Activated B cell treated with CpG ODN at 0.5 μM for 24 hours (primary cell): ENCODE results near the gene DUOX2. TPM values are rescaled to one million over a fixed set of nuclear protein-coding genes. Genes with fewer than 3 reads are reported as not detected.
"Not testable (repeated sequence)": the region's sequence is repeated elsewhere in the genome, so short reads cannot be mapped to it uniquely, and the experiment has no call there.

Source experiments
- ATAC-seq: fragments of 200-7000 bp; cut with Tn5 transposase; one replicate; pipeline ENCODE4 v1.10.0; 2021; ENCODE audit warnings: low read depth, mild to moderate bottlenecking, moderate library complexity
- CTCF ChIA-PET: fragments of 350-600 bp; sonication (Branson Sonifier 250); formaldehyde crosslinking; loops from one replicate; lab custom pipeline; 2021; ENCODE audit warnings: antibody characterized with exemption; lab: Charles Lee
- POLR2A ChIA-PET: fragments of 350-600 bp; sonication (Branson Sonifier 250); formaldehyde crosslinking; loops from one replicate; lab custom pipeline; 2021; ENCODE audit warnings: antibody characterized with exemption; lab: Charles Lee
- DNase-seq: peaks from one replicate; pipeline ENCODE4 v3.0.0; 2022
- H3K27ac Mint-ChIP-seq: one replicate; pipeline ENCODE4 v1.8.0; 2020; ENCODE audit warnings: mixed read lengths
- H3K27me3 Mint-ChIP-seq: one replicate; pipeline ENCODE4 v1.8.0; 2021; ENCODE audit warnings: mixed read lengths
- H3K36me3 Mint-ChIP-seq: one replicate; pipeline ENCODE4 v1.8.0; 2021; ENCODE audit warnings: low read depth, mixed read lengths
- H3K4me1 Mint-ChIP-seq: one replicate; pipeline ENCODE4 v1.8.0; 2021; ENCODE audit warnings: mixed read lengths
- H3K4me3 Mint-ChIP-seq: one replicate; pipeline ENCODE4 v1.8.0; 2020; ENCODE audit warnings: mild to moderate bottlenecking, mixed read lengths
- H3K9me3 Mint-ChIP-seq: one replicate; pipeline ENCODE4 v1.8.0; 2020; ENCODE audit warnings: mixed read lengths
- CTCF ChIP-seq: fragments of 200-600 bp; IDR thresholded peaks from one replicate; pipeline ENCODE4 v1.8.0; 2022; ENCODE audit warnings: antibody characterized with exemption, mild to moderate bottlenecking
- intact Hi-C: fragments of 100-400 bp; cut with micrococcal nuclease; formaldehyde crosslinking; loops from one replicate; pipeline ENCODE4 v1.15.1; 2024
- total RNA-seq: library from RNA; stranded (reverse); gene quantifications from 2 replicates; pipeline ENCODE4 v1.2.3, GENCODE V29; 2022

DUOX2 gene
- total RNA-seq, 1 donor from 2014 or later: not detected

DNA sequence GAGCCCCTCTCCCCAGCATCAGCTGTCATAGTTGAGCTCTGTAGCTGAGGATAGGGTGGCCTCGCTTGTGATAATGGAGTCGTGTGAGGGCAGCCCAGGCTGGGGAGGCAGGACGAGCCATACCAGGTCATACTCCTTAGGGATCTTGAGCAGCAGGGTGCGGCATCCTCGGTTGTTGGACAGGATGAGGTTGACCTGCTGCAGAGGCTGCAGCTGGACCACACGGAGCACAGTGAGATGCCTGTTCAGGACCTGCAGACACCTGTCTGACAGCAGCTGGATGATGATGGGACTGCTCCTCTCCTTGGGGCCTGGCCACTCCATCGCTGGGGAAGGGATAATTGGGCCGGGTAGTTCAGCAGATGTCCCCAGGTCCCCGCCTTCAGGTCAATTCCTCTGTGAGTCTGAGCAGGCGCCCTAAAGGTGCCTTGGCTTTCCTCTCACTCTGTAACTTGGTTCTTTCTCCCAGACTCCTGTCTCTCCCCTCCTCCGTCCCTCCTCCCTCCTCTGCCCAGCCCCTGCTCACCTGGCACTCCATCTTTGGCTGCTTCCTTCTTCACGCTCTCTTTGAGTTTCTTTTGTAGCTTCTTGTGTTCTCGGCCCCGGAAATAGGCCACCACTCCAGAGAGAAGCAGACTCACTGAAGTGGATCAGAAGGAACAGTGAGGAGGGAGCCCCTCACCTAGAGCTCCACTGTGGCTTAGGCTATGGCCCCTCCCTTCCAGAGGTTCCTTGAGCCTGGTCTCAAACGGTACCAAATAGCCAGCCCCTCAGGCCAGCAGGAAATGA lies 7.8 kb downstream of the DUOX2 start:
- ChIA-PET POLR2A (no interaction called here), CTCF (interaction anchor here (0.6 to 1.1 kb wide), 2 partner anchors 12 to 32 kb away, joined by 3 to 4 read pairs; no protein-coding TSS in a partner anchor)
- intact Hi-C loops: no loop called here
- Mint-ChIP-seq H3K36me3 (no peaks in the 10 kb centered on the region), H3K9me3 (no peaks in the 10 kb centered on the region), H3K4me1 (peaks cover 2% of the 10 kb centered on the region), H3K4me3 (no peak overlapping the region), H3K27ac (no peak overlapping the region), H3K27me3 (peaks cover 43% of the 10 kb centered on the region)
- DNase-seq (no peak), ATAC-seq (no peak)
- TF ChIP-seq CTCF: no peak

DNA sequence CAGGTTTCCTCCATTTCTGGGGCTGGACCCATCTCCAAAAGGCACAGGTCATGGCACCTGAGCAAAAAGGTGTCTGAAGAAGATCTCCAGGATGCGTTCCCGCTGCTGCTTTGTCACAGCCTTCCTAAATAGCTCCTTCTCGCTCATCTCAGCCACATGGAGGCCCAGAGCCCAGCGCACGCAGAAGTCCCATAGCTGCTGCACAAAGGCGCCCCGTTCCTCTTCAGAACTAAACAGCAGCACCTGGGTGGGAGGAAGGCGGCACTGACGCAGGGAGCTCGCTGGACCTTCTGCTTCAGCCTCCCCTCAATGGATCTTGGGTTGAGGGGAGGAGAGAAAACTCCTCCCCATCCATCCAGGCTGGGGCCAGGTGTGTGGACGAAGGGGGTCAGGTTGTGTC lies 8.4 kb downstream of the DUOX2 start:
- no peak overlapping the region for H3K27ac Mint-ChIP-seq
- ATAC-seq (no peak), DNase-seq (no peak)
- no peaks in the 10 kb centered on the region for H3K36me3 Mint-ChIP-seq
- H3K9me3 Mint-ChIP-seq: no peaks in the 10 kb centered on the region
- ChIA-PET POLR2A (no interaction called here), CTCF (interaction anchor here (0.6 to 1.1 kb wide), 3 partner anchors 12 to 33 kb away, joined by 3 to 4 read pairs (median 3); no protein-coding TSS in a partner anchor)
- H3K4me3 Mint-ChIP-seq: no peak overlapping the region
- H3K27me3 Mint-ChIP-seq: peaks cover 42% of the 10 kb centered on the region
- TF ChIP-seq CTCF: no peak
- peaks cover 1% of the 10 kb centered on the region for H3K4me1 Mint-ChIP-seq
- intact Hi-C loops: no loop called here

DNA sequence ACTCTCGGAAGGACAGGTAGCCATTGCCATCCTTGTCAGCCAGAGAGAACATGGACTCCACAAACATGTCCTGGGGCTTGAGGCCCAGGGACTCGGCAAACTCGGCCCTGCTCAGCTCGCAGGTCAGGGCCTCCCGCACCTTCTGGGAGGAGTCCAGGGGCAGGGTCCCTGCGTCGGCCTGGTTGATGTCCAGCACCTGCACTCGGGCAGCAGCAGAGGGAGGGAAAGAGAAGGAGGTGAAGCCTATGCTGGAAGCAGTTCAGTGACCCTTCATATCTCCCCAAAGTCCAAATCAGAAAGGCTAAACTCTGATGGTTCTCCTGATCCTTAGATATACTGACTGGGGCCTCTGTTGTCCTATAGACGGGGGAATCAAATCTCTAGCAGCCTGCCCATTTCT lies 9.8 kb downstream of the DUOX2 start:
- H3K27ac Mint-ChIP-seq, DNase-seq, H3K4me1 Mint-ChIP-seq, H3K9me3 Mint-ChIP-seq, H3K4me3 Mint-ChIP-seq, ATAC-seq, CTCF ChIA-PET, H3K36me3 Mint-ChIP-seq, POLR2A ChIA-PET, intact Hi-C loops: not testable (repeated sequence)
- H3K27me3 Mint-ChIP-seq: peaks cover 30% of the 10 kb centered on the region

- CTCF ChIA-PET: no interaction called here
- H3K4me1 Mint-ChIP-seq: no peaks in the 10 kb centered on the region
These were observed 11.7 kb downstream of the DUOX2 start for GRCh38 chr15:45102226-45102625.

GRCh38 chr15:45101749-45102148 lies 12.2 kb downstream of the DUOX2 start:
- ChIA-PET POLR2A (no interaction called here), CTCF (no interaction called here)
- Mint-ChIP-seq H3K4me3 (no peak overlapping the region), H3K27ac (no peak overlapping the region), H3K4me1 (no peaks in the 10 kb centered on the region), H3K9me3 (no peaks in the 10 kb centered on the region), H3K36me3 (no peaks in the 10 kb centered on the region), H3K27me3 (peaks cover 22% of the 10 kb centered on the region)
- intact Hi-C loops: no loop called here
- no peak for TF ChIP-seq CTCF
- no peak for ATAC-seq
- no peak for DNase-seq

More at GRCh38 chr15:45102226-45102625, 11.7 kb downstream of the DUOX2 start:
- intact Hi-C loops: no loop called here
- H3K4me3 Mint-ChIP-seq: no peak overlapping the region
- ATAC-seq (no peak), DNase-seq (no peak)
- no peaks in the 10 kb centered on the region for H3K36me3 Mint-ChIP-seq
- H3K27me3 Mint-ChIP-seq: peaks cover 22% of the 10 kb centered on the region
- TF ChIP-seq CTCF: no peak
- POLR2A ChIA-PET: no interaction called here
- no peaks in the 10 kb centered on the region for H3K9me3 Mint-ChIP-seq
- no peak overlapping the region for H3K27ac Mint-ChIP-seq
